Smooth muscle cell (in vitro differentiated cells): ENCODE measurements around the gene RYR1. TPM values are rescaled to one million over a fixed set of nuclear protein-coding genes. Genes with fewer than 3 reads are reported as not detected.

Experiments
- DNase-seq: peaks from one replicate; lab custom pipeline; 2025; ENCODE audit not compliant: unreplicated experiment; lab: John Stamatoyannopoulos, UW
- H2AFZ ChIP-seq: fragments of 200-600 bp; sonication (generic); 2 replicates; pipeline ENCODE4 v1.6.0; 2016; ENCODE audit warnings: antibody characterized with exemption, low read depth, mild to moderate bottlenecking
- H3F3A ChIP-seq: fragments of 200-600 bp; sonication (generic); 2 replicates; pipeline ENCODE4 v1.6.0; 2017; ENCODE audit warnings: antibody characterized with exemption, low read depth
- H3K27ac ChIP-seq: fragments of 200-600 bp; sonication (generic); 2 replicates; pipeline ENCODE4 v1.5.1; 2016; ENCODE audit warnings: low read depth, mild to moderate bottlenecking
- H3K27me3 ChIP-seq: fragments of 200-600 bp; sonication (generic); 2 replicates; pipeline ENCODE4 v1.6.1; 2016; ENCODE audit warnings: low read depth, mild to moderate bottlenecking
- H3K36me3 ChIP-seq: fragments of 200-600 bp; sonication (generic); 2 replicates; pipeline ENCODE4 v1.5.1; 2016; ENCODE audit warnings: low read depth
- H3K4me1 ChIP-seq: fragments of 200-600 bp; sonication (generic); 2 replicates; pipeline ENCODE4 v1.5.1; 2016; ENCODE audit warnings: low read depth
- H3K4me2 ChIP-seq: fragments of 200-600 bp; sonication (generic); 2 replicates; pipeline ENCODE4 v1.6.0; 2016; ENCODE audit warnings: mild to moderate bottlenecking
- H3K4me3 ChIP-seq: fragments of 200-600 bp; sonication (generic); 2 replicates; pipeline ENCODE4 v1.5.1; 2016; ENCODE audit warnings: mild to moderate bottlenecking
- H3K79me2 ChIP-seq: fragments of 200-600 bp; sonication (generic); 2 replicates; pipeline ENCODE4 v1.6.0; 2016; ENCODE audit warnings: low read depth, mild to moderate bottlenecking
- H3K9ac ChIP-seq: fragments of 200-600 bp; sonication (generic); 2 replicates; pipeline ENCODE4 v1.6.0; 2016; ENCODE audit warnings: low read depth
- H3K9me3 ChIP-seq: fragments of 200-600 bp; sonication (generic); replicated peaks from 2 replicates; pipeline ENCODE4 v1.5.1; 2016; ENCODE audit warnings: low read depth
- H4K20me1 ChIP-seq: fragments of 200-600 bp; sonication (generic); 2 replicates; pipeline ENCODE4 v1.6.0; 2016; ENCODE audit warnings: low read depth
- CTCF ChIP-seq: fragments of 200-600 bp; sonication (generic); IDR thresholded peaks from 2 replicates; pipeline ENCODE4 v1.5.1; 2017; ENCODE audit warnings: borderline replicate concordance, mild to moderate bottlenecking, antibody characterized with exemption; ENCODE audit not compliant: insufficient read depth, poor library complexity, severe bottlenecking
- WGBS: methylation state at CpG from one replicate; pipeline ENCODE4 v1.1.7; 2016; ENCODE audit warnings: low lambda C conversion rate; 5-methylcytosine and 5-hydroxymethylcytosine counted together
- polyA plus RNA-seq: library from polyadenylated mRNA; unstranded; fragments of >200 nt; fragmentation: Nextera tagmentation; extraction: Ambion mirVana; gene quantifications from 2 replicates; pipeline ENCODE4 v1.2.1, GENCODE V29; 2016
- total RNA-seq: library from RNA; depleted of rRNA; stranded (reverse); fragments of >200 nt; gene quantifications from 2 replicates; pipeline ENCODE4 v1.2.3, GENCODE V29; 2014

The RYR1 gene
- total and polyA plus RNA-seq, 2 experiments from 2014 or later, result 0.31 to 0.95 TPM

DNA sequence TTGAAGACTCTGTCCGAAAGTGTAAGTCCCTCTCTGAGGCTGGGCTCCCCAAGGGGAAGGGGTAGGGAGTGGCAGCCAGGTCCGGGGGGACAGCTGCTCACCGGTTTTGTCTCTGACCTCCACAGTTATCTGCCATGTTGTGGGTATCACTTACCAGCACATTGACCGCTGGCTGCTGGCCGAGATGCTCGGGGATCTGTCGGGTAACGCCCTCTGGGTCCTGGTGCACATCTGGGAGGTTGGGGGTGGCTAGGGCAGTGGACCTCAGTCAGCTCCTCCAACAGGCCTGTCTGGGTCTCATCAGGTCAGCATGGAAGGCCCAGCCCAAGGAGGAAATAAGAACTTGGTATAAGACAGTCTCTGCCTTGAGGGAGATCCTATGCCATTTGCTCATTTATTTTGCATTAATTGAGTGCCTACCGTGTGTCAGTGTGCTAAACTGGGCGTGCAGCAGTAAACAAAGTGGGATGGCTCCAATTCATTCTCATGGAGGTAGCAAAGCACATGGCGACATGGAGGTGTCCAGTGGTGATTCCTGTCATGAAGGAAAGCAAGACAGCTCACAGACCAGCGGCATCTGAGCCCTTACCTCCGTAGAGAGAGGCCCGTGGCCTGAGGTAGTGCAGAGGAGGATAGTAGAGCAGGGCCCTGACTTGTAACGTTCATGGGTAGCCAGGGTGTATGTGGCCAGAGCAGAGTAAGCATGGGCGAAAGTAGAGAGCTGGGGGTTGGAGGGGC, 199.2 kb downstream of the RYR1 start:
- Histone ChIP-seq H4K20me1 (no peaks in the 10 kb centered on the region), H3K4me3 (no peak overlapping the region), H3K36me3 (no peaks in the 10 kb centered on the region), H3K4me2 (no peak overlapping the region), H3K79me2 (no peaks in the 10 kb centered on the region), H3K27me3 (no peaks in the 10 kb centered on the region), H3F3A (peaks cover 5% of the 10 kb centered on the region), H3K27ac (no peak overlapping the region), H2AFZ (no peak overlapping the region), H3K9me3 (no peaks in the 10 kb centered on the region), H3K4me1 (no peaks in the 10 kb centered on the region), H3K9ac (no peak overlapping the region)
- DNase-seq, result no peak
- 96% methylated on average over 16 of the region's 16 CpGs for WGBS
- TF ChIP-seq CTCF, result no peak

GRCh38 chr19:38634757-38635482, 201.4 kb downstream of the RYR1 start:
- Histone ChIP-seq H3K9ac (no peak overlapping the region), H3K9me3 (no peaks in the 10 kb centered on the region), H3K4me3 (no peak overlapping the region), H3K4me2 (no peak overlapping the region), H3K27ac (no peak overlapping the region), H3K4me1 (no peaks in the 10 kb centered on the region), H4K20me1 (no peaks in the 10 kb centered on the region), H3F3A (peaks cover 5% of the 10 kb centered on the region), H2AFZ (no peak overlapping the region), H3K27me3 (no peaks in the 10 kb centered on the region), H3K79me2 (no peaks in the 10 kb centered on the region), H3K36me3 (no peaks in the 10 kb centered on the region)
- peak; percentile 89 for TF ChIP-seq CTCF
- 74% methylated on average over 17 of the region's 17 CpGs for WGBS
- peak; percentile 44 for DNase-seq

- no peaks in the 10 kb centered on the region for H3K27me3 ChIP-seq
- no peak overlapping the region for H3K27ac ChIP-seq
- H2AFZ ChIP-seq, result no peak overlapping the region
- no peak for TF ChIP-seq CTCF
- DNase-seq, result no peak
- no peaks in the 10 kb centered on the region for H3K79me2 ChIP-seq
- H4K20me1 ChIP-seq, result no peaks in the 10 kb centered on the region
- no peaks in the 10 kb centered on the region for H3K36me3 ChIP-seq
- no peak overlapping the region for H3K9ac ChIP-seq
- H3K4me3 ChIP-seq, result no peak overlapping the region
- H3K4me1 ChIP-seq, result no peaks in the 10 kb centered on the region
- no peaks in the 10 kb centered on the region for H3K9me3 ChIP-seq
- peaks cover 5% of the 10 kb centered on the region for H3F3A ChIP-seq
- WGBS, result 88% methylated on average over 17 of the region's 17 CpGs
- no peak overlapping the region for H3K4me2 ChIP-seq
Observed at GRCh38 chr19:38635483-38636399, 202.2 kb downstream of the RYR1 start.

Other genes with a start within 250 kb of the RYR1 start
- gene DPF1, start 209.5 kb upstream of the RYR1 start, total RNA-seq, result 0.27 TPM in 1 of 2 replicates, not detected in the other
- 2.4 and 3.1 TPM in 2 replicates for gene DPF1, start 209.5 kb upstream of the RYR1 start, polyA plus RNA-seq
- gene PPP1R14A, start 177.3 kb upstream of the RYR1 start, total RNA-seq, result 4.0 and 8.1 TPM in 2 replicates
- gene PPP1R14A, start 177.3 kb upstream of the RYR1 start, polyA plus RNA-seq, result 88.4 and 89.7 TPM in 2 replicates
- gene SPINT2, start 169.1 kb upstream of the RYR1 start, total RNA-seq, result 153 and 157 TPM in 2 replicates
- gene SPINT2, start 169.1 kb upstream of the RYR1 start, polyA plus RNA-seq, result 201 and 453 TPM in 2 replicates
- 97.5 and 136 TPM in 2 replicates for gene C19orf33, start 129.4 kb upstream of the RYR1 start, total RNA-seq
- 22.1 and 96.5 TPM in 2 replicates for gene C19orf33, start 129.4 kb upstream of the RYR1 start, polyA plus RNA-seq
- 80.1 and 87.5 TPM in 2 replicates for gene YIF1B, start 117.7 kb upstream of the RYR1 start, total RNA-seq
- 185 and 216 TPM in 2 replicates for gene YIF1B, start 117.7 kb upstream of the RYR1 start, polyA plus RNA-seq
- gene KCNK6, start 113.8 kb upstream of the RYR1 start, total RNA-seq, result 6.5 and 7.2 TPM in 2 replicates
- 12.6 and 13.4 TPM in 2 replicates for gene KCNK6, start 113.8 kb upstream of the RYR1 start, polyA plus RNA-seq
- gene CATSPERG, start 97.9 kb upstream of the RYR1 start, total RNA-seq, result 0.94 TPM in 1 of 2 replicates, not detected in the other
- 0.32 and 0.98 TPM in 2 replicates for gene CATSPERG, start 97.9 kb upstream of the RYR1 start, polyA plus RNA-seq
- gene PSMD8, start 59.1 kb upstream of the RYR1 start, total RNA-seq, result 279 and 377 TPM in 2 replicates
- 387 and 404 TPM in 2 replicates for gene PSMD8, start 59.1 kb upstream of the RYR1 start, polyA plus RNA-seq
- 2.1 TPM in 1 of 2 replicates, not detected in the other for gene GGN, start 45.7 kb upstream of the RYR1 start, total RNA-seq
- gene GGN, start 45.7 kb upstream of the RYR1 start, polyA plus RNA-seq, result 1.00 and 2.2 TPM in 2 replicates
- 1.7 and 3.0 TPM in 2 replicates for gene SPRED3, start 45.0 kb upstream of the RYR1 start, total RNA-seq
- gene SPRED3, start 45.0 kb upstream of the RYR1 start, polyA plus RNA-seq, result 1.8 and 2.8 TPM in 2 replicates
- gene FAM98C, start 30.6 kb upstream of the RYR1 start, total RNA-seq, result 7.5 and 8.5 TPM in 2 replicates
- gene FAM98C, start 30.6 kb upstream of the RYR1 start, polyA plus RNA-seq, result 15.9 and 26.1 TPM in 2 replicates
- gene RASGRP4, start 7.5 kb upstream of the RYR1 start, total RNA-seq, result not detected in 2 replicates
- not detected in 2 replicates for gene RASGRP4, start 7.5 kb upstream of the RYR1 start, polyA plus RNA-seq
- 0.22 and 2.1 TPM in 2 replicates for gene MAP4K1, start 184.3 kb downstream of the RYR1 start, total RNA-seq
- 0.91 TPM in 1 of 2 replicates, not detected in the other for gene MAP4K1, start 184.3 kb downstream of the RYR1 start, polyA plus RNA-seq
- 324 and 334 TPM in 2 replicates for gene EIF3K, start 185.5 kb downstream of the RYR1 start, total RNA-seq
- 178 and 181 TPM in 2 replicates for gene EIF3K, start 185.5 kb downstream of the RYR1 start, polyA plus RNA-seq
- 311 TPM in 2 replicates for gene ACTN4, start 214.0 kb downstream of the RYR1 start, total RNA-seq
- 53.8 and 60.4 TPM in 2 replicates for gene ACTN4, start 214.0 kb downstream of the RYR1 start, polyA plus RNA-seq